Measurements from ENCODE around the gene CFAP69.
"Not testable (repeated sequence)": the region's sequence is repeated elsewhere in the genome, so short reads cannot be mapped to it uniquely, and the experiment has no call there.

DNA sequence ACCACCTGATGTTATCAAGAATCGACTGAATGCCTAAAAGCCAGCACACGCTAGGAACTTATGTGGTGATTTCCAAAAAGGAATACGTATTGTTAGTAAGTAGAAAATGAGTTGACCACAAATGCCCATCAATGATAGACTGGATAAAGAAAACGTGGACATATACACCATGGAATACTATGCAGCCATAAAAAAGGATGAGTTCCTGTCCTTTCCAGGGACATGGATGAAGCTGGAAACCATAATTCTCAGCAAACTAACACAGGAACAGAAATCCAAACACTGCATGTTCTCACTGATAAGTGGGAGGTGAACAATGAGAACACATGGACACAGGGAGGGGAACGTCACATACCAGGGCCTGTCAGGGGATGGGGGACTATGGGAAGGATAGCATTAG lies 11.0 kb downstream of the CFAP69 start:
- TF ChIP-seq ARNTL (CRISPR knock-in tag; IDR thresholded peaks at IDR 0.05; ENCODE audit: borderline replicate concordance, low read depth); ZFP3 (CRISPR knock-in tag; IDR thresholded peaks at IDR 0.05); ISL1 (CRISPR knock-in tag; IDR thresholded peaks at IDR 0.05); ZFP30 (CRISPR knock-in tag; IDR thresholded peaks at IDR 0.05); PATZ1 (CRISPR knock-in tag; IDR thresholded peaks at IDR 0.05; ENCODE audit: borderline replicate concordance); RARB (CRISPR knock-in tag; IDR thresholded peaks at IDR 0.05); OSR1 (CRISPR knock-in tag; IDR thresholded peaks at IDR 0.05); CSRNP3 (CRISPR knock-in tag; IDR thresholded peaks at IDR 0.05); PPARA (CRISPR knock-in tag; IDR thresholded peaks at IDR 0.05; ENCODE audit: borderline replicate concordance); TOX (CRISPR knock-in tag; IDR thresholded peaks at IDR 0.05; ENCODE audit: borderline replicate concordance); GLIS3 (CRISPR knock-in tag; IDR thresholded peaks at IDR 0.05); CSDC2 (CRISPR knock-in tag; IDR thresholded peaks at IDR 0.05): not testable (repeated sequence)
- TF ChIP-seq, protein P1, sequence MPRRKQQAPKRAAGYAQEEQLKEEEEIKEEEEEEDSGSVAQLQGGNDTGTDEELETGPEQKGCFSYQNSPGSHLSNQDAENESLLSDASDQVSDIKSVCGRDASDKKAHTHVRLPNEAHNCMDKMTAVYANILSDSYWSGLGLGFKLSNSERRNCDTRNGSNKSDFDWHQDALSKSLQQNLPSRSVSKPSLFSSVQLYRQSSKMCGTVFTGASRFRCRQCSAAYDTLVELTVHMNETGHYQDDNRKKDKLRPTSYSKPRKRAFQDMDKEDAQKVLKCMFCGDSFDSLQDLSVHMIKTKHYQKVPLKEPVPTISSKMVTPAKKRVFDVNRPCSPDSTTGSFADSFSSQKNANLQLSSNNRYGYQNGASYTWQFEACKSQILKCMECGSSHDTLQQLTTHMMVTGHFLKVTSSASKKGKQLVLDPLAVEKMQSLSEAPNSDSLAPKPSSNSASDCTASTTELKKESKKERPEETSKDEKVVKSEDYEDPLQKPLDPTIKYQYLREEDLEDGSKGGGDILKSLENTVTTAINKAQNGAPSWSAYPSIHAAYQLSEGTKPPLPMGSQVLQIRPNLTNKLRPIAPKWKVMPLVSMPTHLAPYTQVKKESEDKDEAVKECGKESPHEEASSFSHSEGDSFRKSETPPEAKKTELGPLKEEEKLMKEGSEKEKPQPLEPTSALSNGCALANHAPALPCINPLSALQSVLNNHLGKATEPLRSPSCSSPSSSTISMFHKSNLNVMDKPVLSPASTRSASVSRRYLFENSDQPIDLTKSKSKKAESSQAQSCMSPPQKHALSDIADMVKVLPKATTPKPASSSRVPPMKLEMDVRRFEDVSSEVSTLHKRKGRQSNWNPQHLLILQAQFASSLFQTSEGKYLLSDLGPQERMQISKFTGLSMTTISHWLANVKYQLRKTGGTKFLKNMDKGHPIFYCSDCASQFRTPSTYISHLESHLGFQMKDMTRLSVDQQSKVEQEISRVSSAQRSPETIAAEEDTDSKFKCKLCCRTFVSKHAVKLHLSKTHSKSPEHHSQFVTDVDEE (CRISPR knock-in tag; IDR thresholded peaks at IDR 0.05), result not testable (repeated sequence)
- TF ChIP-seq, protein P2, sequence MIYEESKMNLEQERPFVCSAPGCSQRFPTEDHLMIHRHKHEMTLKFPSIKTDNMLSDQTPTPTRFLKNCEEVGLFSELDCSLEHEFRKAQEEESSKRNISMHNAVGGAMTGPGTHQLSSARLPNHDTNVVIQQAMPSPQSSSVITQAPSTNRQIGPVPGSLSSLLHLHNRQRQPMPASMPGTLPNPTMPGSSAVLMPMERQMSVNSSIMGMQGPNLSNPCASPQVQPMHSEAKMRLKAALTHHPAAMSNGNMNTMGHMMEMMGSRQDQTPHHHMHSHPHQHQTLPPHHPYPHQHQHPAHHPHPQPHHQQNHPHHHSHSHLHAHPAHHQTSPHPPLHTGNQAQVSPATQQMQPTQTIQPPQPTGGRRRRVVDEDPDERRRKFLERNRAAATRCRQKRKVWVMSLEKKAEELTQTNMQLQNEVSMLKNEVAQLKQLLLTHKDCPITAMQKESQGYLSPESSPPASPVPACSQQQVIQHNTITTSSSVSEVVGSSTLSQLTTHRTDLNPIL (CRISPR knock-in tag; IDR thresholded peaks at IDR 0.05; ENCODE audit: low read depth), result not testable (repeated sequence)

Data from SK-N-SH treated with all-trans-retinoic acid at 6 μM for 48 hours (cell line).